GM06990 (cell line): Measurements from ENCODE around the gene ZNF710.

Source experiments
- DNase-seq: peaks from one replicate; pipeline ENCODE4 v3.0.0-alpha.2; 2011; ENCODE audit not compliant: insufficient read length; ENCODE audit errors: extremely low read depth
- H3K27me3 ChIP-seq: replicated peaks from 2 replicates; pipeline ENCODE4 v1.6.0; 2011; ENCODE audit warnings: low read length; ENCODE audit not compliant: control insufficient read depth, insufficient read depth
- H3K36me3 ChIP-seq: 2 replicates; pipeline ENCODE4 v1.5.1; 2011; ENCODE audit warnings: low read length; ENCODE audit not compliant: control insufficient read depth, insufficient read depth
- H3K4me3 ChIP-seq: replicated peaks from 2 replicates; pipeline ENCODE4 v1.5.1; 2011; ENCODE audit warnings: low read depth, mild to moderate bottlenecking, control low read depth, low read length
- CTCF ChIP-seq: IDR thresholded peaks from 2 replicates; pipeline ENCODE4 v1.5.1; 2011; ENCODE audit warnings: low read length, control low read depth, mild to moderate bottlenecking, inconsistent platforms; ENCODE audit not compliant: insufficient read depth, poor library complexity, severe bottlenecking

The ZNF710 gene

GRCh38 chr15:90008607-90009006 lies 7.5 kb downstream of the ZNF710 start:
- no peak for DNase-seq
- H3K27me3 ChIP-seq = no peaks in the 10 kb centered on the region
- H3K4me3 ChIP-seq = no peak overlapping the region
- TF ChIP-seq CTCF = no peak
- H3K36me3 ChIP-seq = peaks cover 3% of the 10 kb centered on the region

- DNase-seq = no peak
- Histone ChIP-seq H3K4me3 (no peak overlapping the region), H3K27me3 (no peaks in the 10 kb centered on the region), H3K36me3 (peaks cover 3% of the 10 kb centered on the region; the same call in 1 of the 2 replicates)
- TF ChIP-seq CTCF = no peak
These were observed 8.3 kb downstream of the ZNF710 start for GRCh38 chr15:90009301-90010022.

- peaks cover 3% of the 10 kb centered on the region; the same call in 1 of the 2 replicates for H3K36me3 ChIP-seq
- DNase-seq = no peak
- TF ChIP-seq CTCF = no peak
- H3K27me3 ChIP-seq = no peaks in the 10 kb centered on the region
- no peak overlapping the region for H3K4me3 ChIP-seq
These were observed 10.6 kb downstream of the ZNF710 start for GRCh38 chr15:90011705-90012104.

- DNase-seq = no peak
- H3K27me3 ChIP-seq = no peaks in the 10 kb centered on the region
- H3K36me3 ChIP-seq = peaks cover 3% of the 10 kb centered on the region; the same call in 1 of the 2 replicates
- TF ChIP-seq CTCF = no peak
- no peak overlapping the region; the same call in 1 of the 2 replicates for H3K4me3 ChIP-seq
These were observed 12.4 kb downstream of the ZNF710 start for GRCh38 chr15:90013503-90013937.

- DNase-seq = no peak
- TF ChIP-seq CTCF = no peak
- H3K27me3 ChIP-seq = no peaks in the 10 kb centered on the region
- no peaks in the 10 kb centered on the region; the same call in 1 of the 2 replicates for H3K36me3 ChIP-seq
- no peak overlapping the region for H3K4me3 ChIP-seq
These were observed 14.2 kb downstream of the ZNF710 start for GRCh38 chr15:90015294-90015693.
